ENCODE measurements around the gene DAGLA. TPM values are rescaled to one million over a fixed set of nuclear protein-coding genes. Genes with fewer than 3 reads are reported as not detected.
A peak's percentile ranks its signal among the peaks of the same experiment; 100 is the strongest.
"Not testable (repeated sequence)": the region's sequence is repeated elsewhere in the genome, so short reads cannot be mapped to it uniquely, and the experiment has no call there.

Gene DAGLA
- total and polyA plus RNA-seq, 2 experiments from 2014 or later, result 7.4 to 8.9 TPM

- H3K9me3 ChIP-seq (ENCODE audit: low read depth), result no peaks in the 10 kb centered on the region
- TF ChIP-seq, protein P1, sequence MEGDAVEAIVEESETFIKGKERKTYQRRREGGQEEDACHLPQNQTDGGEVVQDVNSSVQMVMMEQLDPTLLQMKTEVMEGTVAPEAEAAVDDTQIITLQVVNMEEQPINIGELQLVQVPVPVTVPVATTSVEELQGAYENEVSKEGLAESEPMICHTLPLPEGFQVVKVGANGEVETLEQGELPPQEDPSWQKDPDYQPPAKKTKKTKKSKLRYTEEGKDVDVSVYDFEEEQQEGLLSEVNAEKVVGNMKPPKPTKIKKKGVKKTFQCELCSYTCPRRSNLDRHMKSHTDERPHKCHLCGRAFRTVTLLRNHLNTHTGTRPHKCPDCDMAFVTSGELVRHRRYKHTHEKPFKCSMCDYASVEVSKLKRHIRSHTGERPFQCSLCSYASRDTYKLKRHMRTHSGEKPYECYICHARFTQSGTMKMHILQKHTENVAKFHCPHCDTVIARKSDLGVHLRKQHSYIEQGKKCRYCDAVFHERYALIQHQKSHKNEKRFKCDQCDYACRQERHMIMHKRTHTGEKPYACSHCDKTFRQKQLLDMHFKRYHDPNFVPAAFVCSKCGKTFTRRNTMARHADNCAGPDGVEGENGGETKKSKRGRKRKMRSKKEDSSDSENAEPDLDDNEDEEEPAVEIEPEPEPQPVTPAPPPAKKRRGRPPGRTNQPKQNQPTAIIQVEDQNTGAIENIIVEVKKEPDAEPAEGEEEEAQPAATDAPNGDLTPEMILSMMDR (IDR thresholded peaks at IDR 0.05; ENCODE audit: poor library complexity), result peak; percentile 39
- TF ChIP-seq EZH2phosphoT487 (IDR thresholded peaks at IDR 0.05; ENCODE audit: low read depth, severe bottlenecking, unreplicated experiment), result no peak
- no peaks in the 10 kb centered on the region for H3K36me3 ChIP-seq (replicated peaks; ENCODE audit: insufficient read depth, low read depth)
- H3K4me3 ChIP-seq, result no peak overlapping the region
- H3K27me3 ChIP-seq, result no peaks in the 10 kb centered on the region
- 44% methylated on average over 5 of the region's 5 CpGs for WGBS (ENCODE audit: low lambda C conversion rate, missing lambda C conversion rate)
- H3K4me1 ChIP-seq (ENCODE audit: insufficient read depth), result peaks cover 6% of the 10 kb centered on the region
- no peaks in the 10 kb centered on the region for H3K9me2 ChIP-seq (replicated peaks; ENCODE audit: insufficient read depth)
- peak; percentile 73 for DNase-seq (ENCODE audit: low spot score)
- H4K20me1 ChIP-seq (ENCODE audit: insufficient read depth, poor library complexity, severe bottlenecking), result no peaks in the 10 kb centered on the region
- peak overlapping the region; percentile 56 for H3K4me2 ChIP-seq
- no peak overlapping the region for H2AFZ ChIP-seq
- H3K79me2 ChIP-seq, result peaks cover 51% of the 10 kb centered on the region
- peak overlapping the region; percentile 40 for H3K27ac ChIP-seq
Observed at GRCh38 chr11:61671527-61671926, 8.7 kb upstream of the DAGLA start.

GRCh38 chr11:61673946-61674467 lies 6.2 kb upstream of the DAGLA start:
- H2AFZ ChIP-seq; H3K4me1 ChIP-seq (ENCODE audit: insufficient read depth); H3K9me3 ChIP-seq (ENCODE audit: low read depth); H3K4me3 ChIP-seq; H3K4me2 ChIP-seq; H3K27ac ChIP-seq; H4K20me1 ChIP-seq (ENCODE audit: insufficient read depth, poor library complexity, severe bottlenecking); H3K27me3 ChIP-seq; H3K36me3 ChIP-seq (replicated peaks; ENCODE audit: insufficient read depth, low read depth); H3K9me2 ChIP-seq (replicated peaks; ENCODE audit: insufficient read depth); DNase-seq (ENCODE audit: low spot score): not testable (repeated sequence)
- 100% methylated on average over 1 of the region's 2 CpGs for WGBS (ENCODE audit: low lambda C conversion rate, missing lambda C conversion rate)
- peaks cover 42% of the 10 kb centered on the region for H3K79me2 ChIP-seq

- H3K36me3 ChIP-seq (replicated peaks; ENCODE audit: insufficient read depth, low read depth), result no peaks in the 10 kb centered on the region
- no peaks in the 10 kb centered on the region for H3K9me2 ChIP-seq (replicated peaks; ENCODE audit: insufficient read depth)
- no peak overlapping the region for H3K4me2 ChIP-seq
- WGBS (ENCODE audit: low lambda C conversion rate, missing lambda C conversion rate), result 78% methylated on average over 5 of the region's 5 CpGs
- no peak overlapping the region for H3K27ac ChIP-seq
- no peaks in the 10 kb centered on the region for H3K27me3 ChIP-seq
- peaks cover 28% of the 10 kb centered on the region for H3K79me2 ChIP-seq
- H4K20me1 ChIP-seq (ENCODE audit: insufficient read depth, poor library complexity, severe bottlenecking), result no peaks in the 10 kb centered on the region
- H3K4me3 ChIP-seq, result no peak overlapping the region
- H3K4me1 ChIP-seq (ENCODE audit: insufficient read depth), result peaks cover 23% of the 10 kb centered on the region
- H2AFZ ChIP-seq, result no peak overlapping the region
- TF ChIP-seq EZH2phosphoT487 (IDR thresholded peaks at IDR 0.05; ENCODE audit: low read depth, severe bottlenecking, unreplicated experiment), result no peak
- TF ChIP-seq EZH2 (IDR thresholded peaks at IDR 0.05; ENCODE audit: borderline replicate concordance), result no peak
- TF ChIP-seq, protein P1 (IDR thresholded peaks at IDR 0.05; ENCODE audit: poor library complexity), result no peak
- no peaks in the 10 kb centered on the region for H3K9me3 ChIP-seq (ENCODE audit: low read depth)
- no peak for DNase-seq (ENCODE audit: low spot score)
Observed at GRCh38 chr11:61675826-61676225, 4.4 kb upstream of the DAGLA start.

GRCh38 chr11:61679296-61679695 lies 895 bp upstream of the DAGLA start:
- Histone ChIP-seq H4K20me1 (ENCODE audit: insufficient read depth, poor library complexity, severe bottlenecking) (peaks cover 2% of the 10 kb centered on the region), H3K4me2 (peak overlapping the region; percentile 91), H3K4me3 (no peak overlapping the region), H3K27ac (peak overlapping the region; percentile 95), H3K9me3 (ENCODE audit: low read depth) (no peaks in the 10 kb centered on the region), H3K36me3 (replicated peaks; ENCODE audit: insufficient read depth, low read depth) (no peaks in the 10 kb centered on the region), H3K79me2 (peaks cover 29% of the 10 kb centered on the region), H3K27me3 (no peaks in the 10 kb centered on the region), H3K4me1 (ENCODE audit: insufficient read depth) (peaks cover 48% of the 10 kb centered on the region), H3K9me2 (replicated peaks; ENCODE audit: insufficient read depth) (no peaks in the 10 kb centered on the region), H2AFZ (no peak overlapping the region)
- 54% methylated on average over 9 of the region's 9 CpGs for WGBS (ENCODE audit: low lambda C conversion rate, missing lambda C conversion rate)
- TF ChIP-seq, protein P1 (IDR thresholded peaks at IDR 0.05; ENCODE audit: poor library complexity), result no peak
- TF ChIP-seq EZH2 (IDR thresholded peaks at IDR 0.05; ENCODE audit: borderline replicate concordance) (no peak), EZH2phosphoT487 (IDR thresholded peaks at IDR 0.05; ENCODE audit: low read depth, severe bottlenecking, unreplicated experiment) (no peak)
- peak; percentile 33 for DNase-seq (ENCODE audit: low spot score)

Measured in hepatocyte (in vitro differentiated cells).